Measurements from ENCODE around the gene ALOX15.
"Not testable (repeated sequence)": the region's sequence is repeated elsewhere in the genome, so short reads cannot be mapped to it uniquely, and the experiment has no call there.

GRCh38 chr17:4624451-4624911 lies 17.0 kb downstream of the ALOX15 start:
- TF ChIP-seq CTCF, POLR2A (IDR thresholded peaks at IDR 0.05): not testable (repeated sequence)

All from stomach (tissue), 4 donors.